ENCODE results near the gene RRP8. TPM values are rescaled to one million over a fixed set of nuclear protein-coding genes. Genes with fewer than 3 reads are reported as not detected.
A peak's percentile ranks its signal among the peaks of the same experiment; 100 is the strongest.

RRP8 gene
- total and polyA plus RNA-seq, 9 of the 15 experiments (the other 6 are each of a cell fraction or from before 2014, with no cell fraction given): 5.7 to 47.3 (median 32.6) TPM

DNA sequence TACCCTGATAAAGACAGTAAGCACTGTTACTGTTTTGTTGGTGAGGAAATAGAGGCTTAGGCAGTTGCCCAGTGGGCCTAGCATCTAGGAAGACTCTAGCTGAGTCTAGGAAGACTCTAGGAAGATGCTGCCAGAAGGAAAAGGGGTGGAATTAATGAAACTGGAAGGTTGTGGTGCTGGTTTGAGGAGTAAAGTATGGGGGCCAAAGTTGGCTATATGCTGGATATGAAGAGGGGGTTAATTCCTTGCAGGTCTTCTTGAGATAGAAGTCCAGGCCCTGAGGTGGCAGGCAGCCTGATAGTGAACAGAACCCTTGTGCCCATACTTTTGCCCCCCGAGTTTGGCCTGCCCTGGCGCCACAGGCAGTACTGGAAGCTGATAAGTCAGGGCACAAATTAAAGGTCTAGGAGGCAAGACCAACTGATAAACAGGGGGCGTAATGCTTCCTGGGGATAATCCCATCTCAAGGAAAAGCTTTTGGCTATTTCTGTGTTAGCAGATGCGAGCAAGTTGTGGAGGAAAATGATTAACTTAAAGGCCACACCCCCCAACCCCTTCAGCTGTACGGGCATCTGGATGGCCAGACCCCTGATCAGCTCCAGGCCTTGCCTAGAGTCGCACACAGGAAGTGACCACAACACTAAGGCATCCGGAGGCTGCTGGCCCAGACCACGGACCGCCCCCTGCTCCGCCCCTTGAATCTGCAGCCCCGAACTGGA, 3.2 kb upstream of the RRP8 start (continued):
- TF ChIP-seq ETV1 (tag; conservative IDR thresholded peaks at IDR 0.05; ENCODE audit: low read depth) (peak; percentile 75), SIN3B (IDR thresholded peaks at IDR 0.05; ENCODE audit: low read depth) (no peak), ZNF311 (CRISPR knock-in tag; IDR thresholded peaks at IDR 0.05) (0 out of 2 replicates have a peak, but pooled peaks have one; percentile 21), CCNT2 (IDR thresholded peaks at IDR 0.05; ENCODE audit: borderline replicate concordance, extremely low read depth, insufficient read length, low read depth, low read length) (peak; percentile 26), BACH1 (tag; IDR thresholded peaks at IDR 0.05) (no peak), GTF2E2 (tag; IDR thresholded peaks at IDR 0.05) (no peak), DIDO1 (tag; IDR thresholded peaks at IDR 0.05; ENCODE audit: low read depth) (no peak), ZNF347 (CRISPR knock-in tag; IDR thresholded peaks at IDR 0.05; ENCODE audit: low read depth) (no peak), RHOXF2B (CRISPR knock-in tag; conservative IDR thresholded peaks at IDR 0.05) (no peak), ZNF707 (CRISPR knock-in tag; conservative IDR thresholded peaks at IDR 0.05) (no peak), ZNF584 (CRISPR knock-in tag; IDR thresholded peaks at IDR 0.05; ENCODE audit: low read depth) (no peak), E2F3 (CRISPR knock-in tag; IDR thresholded peaks at IDR 0.05) (0 out of 2 replicates have a peak, but pooled peaks have one; percentile 9), ZNF507 (tag; conservative IDR thresholded peaks at IDR 0.05) (no peak), JUN (IDR thresholded peaks at IDR 0.05; ENCODE audit: borderline replicate concordance, low read depth, low read length) (peak; percentile 82), JUN (CRISPR knock-in tag; IDR thresholded peaks at IDR 0.05; ENCODE audit: borderline replicate concordance) (no peak), FOS (IDR thresholded peaks at IDR 0.05; ENCODE audit: extremely low read depth, insufficient read length) (no peak), POLR2H (tag; IDR thresholded peaks at IDR 0.05; ENCODE audit: low read depth) (peak; percentile 24; the same call in 1 of the 2 replicates), ZNF830 (CRISPR knock-in tag; IDR thresholded peaks at IDR 0.05) (no peak), RAD51 (IDR thresholded peaks at IDR 0.05; ENCODE audit: borderline replicate concordance, low read depth) (peak; percentile 23; the same call in 1 of the 2 replicates), RBM39 (optimal IDR thresholded peaks at IDR 0.05; ENCODE audit: low read depth, low read length) (no peak)
- TF ChIP-seq, protein P1, sequence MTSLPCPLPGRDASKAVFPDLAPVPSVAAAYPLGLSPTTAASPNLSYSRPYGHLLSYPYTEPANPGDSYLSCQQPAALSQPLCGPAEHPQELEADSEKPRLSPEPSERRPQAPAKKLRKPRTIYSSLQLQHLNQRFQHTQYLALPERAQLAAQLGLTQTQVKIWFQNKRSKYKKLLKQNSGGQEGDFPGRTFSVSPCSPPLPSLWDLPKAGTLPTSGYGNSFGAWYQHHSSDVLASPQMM (CRISPR knock-in tag; IDR thresholded peaks at IDR 0.05): no peak
- TF ChIP-seq, protein P2, sequence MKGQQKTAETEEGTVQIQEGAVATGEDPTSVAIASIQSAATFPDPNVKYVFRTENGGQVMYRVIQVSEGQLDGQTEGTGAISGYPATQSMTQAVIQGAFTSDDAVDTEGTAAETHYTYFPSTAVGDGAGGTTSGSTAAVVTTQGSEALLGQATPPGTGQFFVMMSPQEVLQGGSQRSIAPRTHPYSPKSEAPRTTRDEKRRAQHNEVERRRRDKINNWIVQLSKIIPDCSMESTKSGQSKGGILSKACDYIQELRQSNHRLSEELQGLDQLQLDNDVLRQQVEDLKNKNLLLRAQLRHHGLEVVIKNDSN (CRISPR knock-in tag; IDR thresholded peaks at IDR 0.05): no peak
- TF ChIP-seq, protein P3, sequence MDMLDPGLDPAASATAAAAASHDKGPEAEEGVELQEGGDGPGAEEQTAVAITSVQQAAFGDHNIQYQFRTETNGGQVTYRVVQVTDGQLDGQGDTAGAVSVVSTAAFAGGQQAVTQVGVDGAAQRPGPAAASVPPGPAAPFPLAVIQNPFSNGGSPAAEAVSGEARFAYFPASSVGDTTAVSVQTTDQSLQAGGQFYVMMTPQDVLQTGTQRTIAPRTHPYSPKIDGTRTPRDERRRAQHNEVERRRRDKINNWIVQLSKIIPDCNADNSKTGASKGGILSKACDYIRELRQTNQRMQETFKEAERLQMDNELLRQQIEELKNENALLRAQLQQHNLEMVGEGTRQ (CRISPR knock-in tag; IDR thresholded peaks at IDR 0.05): no peak
- TF ChIP-seq, protein P4, sequence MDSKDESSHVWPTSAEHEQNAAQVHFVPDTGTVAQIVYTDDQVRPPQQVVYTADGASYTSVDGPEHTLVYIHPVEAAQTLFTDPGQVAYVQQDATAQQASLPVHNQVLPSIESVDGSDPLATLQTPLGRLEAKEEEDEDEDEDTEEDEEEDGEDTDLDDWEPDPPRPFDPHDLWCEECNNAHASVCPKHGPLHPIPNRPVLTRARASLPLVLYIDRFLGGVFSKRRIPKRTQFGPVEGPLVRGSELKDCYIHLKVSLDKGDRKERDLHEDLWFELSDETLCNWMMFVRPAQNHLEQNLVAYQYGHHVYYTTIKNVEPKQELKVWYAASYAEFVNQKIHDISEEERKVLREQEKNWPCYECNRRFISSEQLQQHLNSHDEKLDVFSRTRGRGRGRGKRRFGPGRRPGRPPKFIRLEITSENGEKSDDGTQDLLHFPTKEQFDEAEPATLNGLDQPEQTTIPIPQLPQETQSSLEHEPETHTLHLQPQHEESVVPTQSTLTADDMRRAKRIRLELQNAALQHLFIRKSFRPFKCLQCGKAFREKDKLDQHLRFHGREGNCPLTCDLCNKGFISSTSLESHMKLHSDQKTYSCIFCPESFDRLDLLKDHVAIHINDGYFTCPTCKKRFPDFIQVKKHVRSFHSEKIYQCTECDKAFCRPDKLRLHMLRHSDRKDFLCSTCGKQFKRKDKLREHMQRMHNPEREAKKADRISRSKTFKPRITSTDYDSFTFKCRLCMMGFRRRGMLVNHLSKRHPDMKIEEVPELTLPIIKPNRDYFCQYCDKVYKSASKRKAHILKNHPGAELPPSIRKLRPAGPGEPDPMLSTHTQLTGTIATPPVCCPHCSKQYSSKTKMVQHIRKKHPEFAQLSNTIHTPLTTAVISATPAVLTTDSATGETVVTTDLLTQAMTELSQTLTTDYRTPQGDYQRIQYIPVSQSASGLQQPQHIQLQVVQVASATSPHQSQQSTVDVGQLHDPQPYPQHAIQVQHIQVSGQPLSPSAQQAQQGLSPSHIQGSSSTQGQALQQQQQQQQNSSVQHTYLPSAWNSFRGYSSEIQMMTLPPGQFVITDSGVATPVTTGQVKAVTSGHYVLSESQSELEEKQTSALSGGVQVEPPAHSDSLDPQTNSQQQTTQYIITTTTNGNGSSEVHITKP (IDR thresholded peaks at IDR 0.05; ENCODE audit: partially characterized antibody): peak; percentile 81

Data from K562 (cell line).